ENCODE measurements around the gene RRBP1.

GRCh38 chr20:17622851-17623508 is 59.1 kb downstream of the RRBP1 start:
- TF ChIP-seq EZH2 (IDR thresholded peaks at IDR 0.05; ENCODE audit: borderline replicate concordance) (no peak), CTCF (IDR thresholded peaks at IDR 0.05; ENCODE audit: poor library complexity) (no peak)

Data from hepatocyte (in vitro differentiated cells).